RCC 7860 (cell line): Measurements from ENCODE around the gene CCL23.
"Not testable (repeated sequence)": the region's sequence is repeated elsewhere in the genome, so short reads cannot be mapped to it uniquely, and the experiment has no call there.

Experiments
- DNase-seq: peaks from one replicate; pipeline ENCODE4 v3.0.0-alpha.2; 2015; ENCODE audit warnings: low spot score
- FAIRE-seq: peaks from 2 replicates; lab custom pipeline; 2012; peaks lifted over from hg19 to GRCh38; lab: Jason Lieb, UNC

The CCL23 gene

GRCh38 chr17:36004594-36005108 lies 13.1 kb downstream of the CCL23 start:
- DNase-seq (no peak), FAIRE-seq (no peak)

GRCh38 chr17:36002631-36003030 lies 15.1 kb downstream of the CCL23 start:
- no peak for FAIRE-seq
- DNase-seq = no peak

GRCh38 chr17:36001862-36002603 lies 15.7 kb downstream of the CCL23 start:
- FAIRE-seq (no peak), DNase-seq (no peak)

GRCh38 chr17:36001110-36001771 lies 16.5 kb downstream of the CCL23 start, which contains the start of gene CCL15:
Gene CCL15 (minus strand): TSS chr17:36001553. CDS start chr17:36001492, 61 bp downstream.
- FAIRE-seq = no peak

GRCh38 chr17:36000732-36001109 lies 17.1 kb downstream of the CCL23 start:
- FAIRE-seq (no peak), DNase-seq (no peak)

More at GRCh38 chr17:36001110-36001771, 16.5 kb downstream of the CCL23 start, which contains the start of gene CCL15:
- no peak for DNase-seq

- no peak for FAIRE-seq
- DNase-seq = no peak
Measured at GRCh38 chr17:35998756-35999155, 19.0 kb downstream of the CCL23 start.

- DNase-seq (no peak), FAIRE-seq (no peak)
Measured at GRCh38 chr17:35998018-35998545, 19.7 kb downstream of the CCL23 start.

- FAIRE-seq, DNase-seq: not testable (repeated sequence)
Measured at GRCh38 chr17:35995346-35995745, 22.4 kb downstream of the CCL23 start.

- DNase-seq (no peak), FAIRE-seq (no peak)
Measured at GRCh38 chr17:35991075-35991474, 26.7 kb downstream of the CCL23 start.

GRCh38 chr17:35988164-35988563 lies 29.6 kb downstream of the CCL23 start:
- no peak for FAIRE-seq

GRCh38 chr17:35986643-35987042 lies 31.1 kb downstream of the CCL23 start, which contains the start of gene CCL14:
Gene CCL14 (minus strand): TSS chr17:35986729. CDS start chr17:35986649, 80 bp downstream.
- FAIRE-seq = no peak
- no peak for DNase-seq

More at GRCh38 chr17:35988164-35988563, 29.6 kb downstream of the CCL23 start:
- no peak for DNase-seq

- no peak for FAIRE-seq
Measured at GRCh38 chr17:35984140-35984539, 33.6 kb downstream of the CCL23 start.

GRCh38 chr17:35982409-35983191 lies 35.2 kb downstream of the CCL23 start:
- DNase-seq (no peak), FAIRE-seq (no peak)

More at GRCh38 chr17:35984140-35984539, 33.6 kb downstream of the CCL23 start:
- no peak for DNase-seq

- FAIRE-seq = no peak
Measured at GRCh38 chr17:35981908-35982330, 35.9 kb downstream of the CCL23 start.

GRCh38 chr17:35981246-35981645 lies 36.5 kb downstream of the CCL23 start, which contains the start of gene CCL16:
Gene CCL16 (minus strand): TSS chr17:35981497. CDS start chr17:35981420, 77 bp downstream.
- FAIRE-seq = no peak

More at GRCh38 chr17:35981908-35982330, 35.9 kb downstream of the CCL23 start:
- DNase-seq = no peak

GRCh38 chr17:35978346-35978745 lies 39.4 kb downstream of the CCL23 start:
- DNase-seq (no peak), FAIRE-seq (no peak)

More at GRCh38 chr17:35981246-35981645, 36.5 kb downstream of the CCL23 start, which contains the start of gene CCL16:
- DNase-seq = no peak

GRCh38 chr17:35977509-35977908 lies 40.3 kb downstream of the CCL23 start:
- DNase-seq (no peak), FAIRE-seq (no peak)

GRCh38 chr17:35973333-35974260 lies 44.2 kb downstream of the CCL23 start:
- FAIRE-seq (no peak), DNase-seq (no peak)

- no peak for DNase-seq
- FAIRE-seq = no peak
Measured at GRCh38 chr17:35972945-35973332, 44.8 kb downstream of the CCL23 start.
